Measurements from ENCODE around the gene SLC27A5. TPM values are rescaled to one million over a fixed set of nuclear protein-coding genes. Genes with fewer than 3 reads are reported as not detected.

SLC27A5 gene
- total and polyA plus RNA-seq, 9 of the 15 experiments (the other 6 are each of a cell fraction or from before 2014, with no cell fraction given): 42.2 to 318 (median 64.7) TPM

DNA sequence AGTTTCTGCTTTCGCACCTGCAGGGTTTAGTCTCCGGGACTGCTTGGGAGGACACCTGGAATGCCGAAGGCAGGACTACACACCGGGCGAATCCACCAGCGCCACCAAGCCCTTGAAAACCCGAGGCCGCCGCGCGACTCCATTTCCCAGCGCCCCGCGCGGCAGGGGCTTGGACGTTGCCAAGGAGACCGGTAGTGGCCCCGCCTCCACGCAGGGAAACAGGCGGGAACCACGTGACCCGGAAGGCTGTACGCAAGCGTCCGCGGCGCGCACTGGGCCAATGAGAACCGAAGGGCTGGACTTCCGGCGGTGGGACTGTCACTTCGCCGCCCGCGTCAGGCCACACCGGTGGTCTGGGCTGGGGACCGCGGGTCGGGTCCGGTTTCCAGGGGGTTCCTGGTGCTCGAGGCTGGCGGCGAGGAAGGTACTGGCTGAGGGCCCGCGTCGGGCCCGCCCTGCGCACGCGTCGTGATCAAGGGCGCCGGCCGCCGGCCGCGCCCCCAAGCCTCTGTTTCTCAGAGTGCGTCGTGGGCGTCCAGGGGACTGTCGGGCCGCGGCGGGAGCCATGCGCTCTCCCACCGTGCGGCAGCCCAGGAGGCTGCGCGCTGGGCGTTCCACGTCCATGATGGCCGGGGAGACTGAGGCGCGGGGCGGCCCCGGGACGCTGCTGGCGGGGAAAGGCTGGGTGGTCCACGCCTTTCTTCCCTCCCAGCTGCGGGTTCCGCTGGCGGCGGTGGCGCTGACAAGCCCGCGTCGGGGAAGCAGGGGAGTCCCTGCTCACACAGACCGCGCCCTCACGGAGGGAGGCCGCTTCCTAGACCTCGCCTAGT is 44.8 kb downstream of the SLC27A5 start, which contains the start of gene ZNF324 (continued):
- TF ChIP-seq TFAP4 (CRISPR knock-in tag; IDR thresholded peaks at IDR 0.05; ENCODE audit: borderline replicate concordance) (peak; percentile 79; the same call in 1 of the 2 replicates), HIVEP1 (CRISPR knock-in tag; IDR thresholded peaks at IDR 0.05) (no peak), BRF1 (IDR thresholded peaks at IDR 0.05; ENCODE audit: borderline replicate concordance, extremely low read depth, insufficient read length) (no peak), ATF1 (CRISPR knock-in tag; IDR thresholded peaks at IDR 0.05) (0 out of 2 replicates have a peak, but pooled peaks have one; percentile 27), ATF1 (tag; IDR thresholded peaks at IDR 0.05) (peak; percentile 91), CBFA2T2 (conservative IDR thresholded peaks at IDR 0.05) (peak; percentile 92), ZBTB5 (IDR thresholded peaks at IDR 0.05) (no peak), CCNT2 (IDR thresholded peaks at IDR 0.05; ENCODE audit: borderline replicate concordance, extremely low read depth, insufficient read length, low read depth, low read length) (peak; percentile 40), KDM5B (IDR thresholded peaks at IDR 0.05; ENCODE audit: insufficient replicate concordance, low read depth, low read length) (peak; percentile 86), YBX1 (IDR thresholded peaks at IDR 0.05) (no peak), TAF7 (tag; IDR thresholded peaks at IDR 0.05) (no peak), ZNF184 (CRISPR knock-in tag; IDR thresholded peaks at IDR 0.05) (no peak), RBM22 (IDR thresholded peaks at IDR 0.05; ENCODE audit: low read depth, low read length, poor library complexity, severe bottlenecking) (peak; percentile 83), GTF2A2 (tag; IDR thresholded peaks at IDR 0.05) (no peak), TCF15 (CRISPR knock-in tag; IDR thresholded peaks at IDR 0.05) (no peak), DEAF1 (CRISPR knock-in tag; IDR thresholded peaks at IDR 0.05) (no peak), BCL6 (CRISPR knock-in tag; IDR thresholded peaks at IDR 0.05) (no peak), EWSR1 (IDR thresholded peaks at IDR 0.05; ENCODE audit: borderline replicate concordance, low read depth, partially characterized antibody) (no peak), CEBPG (CRISPR knock-in tag; IDR thresholded peaks at IDR 0.05) (no peak), CEBPG (tag; conservative IDR thresholded peaks at IDR 0.05 in 1 of 2, IDR thresholded peaks at IDR 0.05 in 1 of 2) (no peak), KAT2B (IDR thresholded peaks at IDR 0.05; ENCODE audit: low read depth, low read length) (no peak), MAZ (CRISPR knock-in tag; conservative IDR thresholded peaks at IDR 0.05 in 1 of 2, IDR thresholded peaks at IDR 0.05 in 1 of 2) (peak in 1 of 2 experiments; percentile 75; a peak in 2 of 4 replicates), ZNF12 (CRISPR knock-in tag; IDR thresholded peaks at IDR 0.05) (no peak), NCOA2 (IDR thresholded peaks at IDR 0.05; ENCODE audit: partially characterized antibody in 2 of 2) (no peak)

All from K562 (cell line).